Mesendoderm (in vitro differentiated cells): Measurements from ENCODE around the gene CDC42EP3.

Source experiments
- DNase-seq: peaks from one replicate; pipeline ENCODE4 v3.0.0; 2013
- H2AK5ac ChIP-seq: 2 replicates; pipeline ENCODE4 v1.6.1; 2013; ENCODE audit warnings: low read length, inconsistent platforms
- H2BK120ac ChIP-seq: 2 replicates; pipeline ENCODE4 v1.6.1; 2013; ENCODE audit warnings: low read depth, mild to moderate bottlenecking, low read length, moderate library complexity, mixed read lengths
- H2BK15ac ChIP-seq: replicated peaks from 2 replicates; pipeline ENCODE4 v1.6.1; 2013; ENCODE audit warnings: low read depth, mild to moderate bottlenecking, moderate library complexity
- H2BK5ac ChIP-seq: 2 replicates; pipeline ENCODE4 v1.6.1; 2013; ENCODE audit warnings: low read length, inconsistent platforms
- H3K18ac ChIP-seq: 2 replicates; pipeline ENCODE4 v1.6.1; 2013; ENCODE audit warnings: mild to moderate bottlenecking, low read length, mixed read lengths
- H3K23ac ChIP-seq: one replicate; pipeline ENCODE4 v1.6.1; 2013; ENCODE audit warnings: low read length
- H3K27ac ChIP-seq: 2 replicates; pipeline ENCODE4 v1.5.1; 2013; ENCODE audit warnings: low read depth, mild to moderate bottlenecking, inconsistent platforms, low read length, moderate library complexity
- H3K27me3 ChIP-seq: 2 replicates; pipeline ENCODE4 v1.6.1; 2013; ENCODE audit warnings: low read length, control low read depth, mild to moderate bottlenecking, inconsistent platforms; ENCODE audit not compliant: insufficient read depth, poor library complexity
- H3K36me3 ChIP-seq: 2 replicates; pipeline ENCODE4 v1.6.1; 2013; ENCODE audit warnings: low read length, inconsistent platforms; ENCODE audit not compliant: control insufficient read depth, insufficient read depth
- H3K4ac ChIP-seq: one replicate; pipeline ENCODE4 v1.6.1; 2013; ENCODE audit warnings: low read depth, mild to moderate bottlenecking, low read length, moderate library complexity
- H3K4me1 ChIP-seq: 2 replicates; pipeline ENCODE4 v1.6.1; 2013; ENCODE audit warnings: low read depth, low read length, inconsistent platforms; ENCODE audit not compliant: control insufficient read depth
- H3K4me2 ChIP-seq: 2 replicates; pipeline ENCODE4 v1.6.1; 2013; ENCODE audit warnings: low read length
- H3K4me3 ChIP-seq: 2 replicates; pipeline ENCODE4 v1.5.1; 2013; ENCODE audit warnings: mild to moderate bottlenecking, low read length
- H3K56ac ChIP-seq: one replicate; pipeline ENCODE4 v1.6.1; 2013; ENCODE audit warnings: low read length
- H3K79me1 ChIP-seq: 2 replicates; pipeline ENCODE4 v1.6.1; 2013; ENCODE audit warnings: low read length, inconsistent platforms
- H3K79me2 ChIP-seq: 2 replicates; pipeline ENCODE4 v1.6.1; 2013; ENCODE audit warnings: mild to moderate bottlenecking, low read length; ENCODE audit not compliant: control insufficient read depth, insufficient read depth
- H3K9ac ChIP-seq: 2 replicates; pipeline ENCODE4 v1.6.1; 2013; ENCODE audit warnings: low read length, inconsistent platforms
- H4K5ac ChIP-seq: one replicate; pipeline ENCODE4 v1.6.1; 2013; ENCODE audit warnings: low read length
- H4K8ac ChIP-seq: one replicate; pipeline ENCODE4 v1.6.1; 2013; ENCODE audit warnings: low read depth, mild to moderate bottlenecking, control low read depth, low read length, moderate library complexity
- WGBS: extraction: QIAGEN DNeasy Blood & Tissue Kit; methylation state at CpG from one replicate; pipeline ENCODE4 v1.1.7; 2013; ENCODE audit warnings: low lambda C conversion rate, missing lambda C conversion rate; ENCODE audit not compliant: insufficient coverage; ENCODE audit errors: extremely low coverage; 5-methylcytosine and 5-hydroxymethylcytosine counted together

CDC42EP3 gene

GRCh38 chr2:37623406-37623805 lies 48.0 kb downstream of the CDC42EP3 start:
- H3K56ac ChIP-seq: no peak overlapping the region
- no peaks in the 10 kb centered on the region for H3K36me3 ChIP-seq
- no peak overlapping the region for H4K5ac ChIP-seq
- H2BK5ac ChIP-seq: no peak overlapping the region
- H3K4me3 ChIP-seq: no peak overlapping the region
- no peak overlapping the region for H3K23ac ChIP-seq
- no peak overlapping the region for H2BK120ac ChIP-seq
- no peak overlapping the region for H3K4ac ChIP-seq
- H3K27ac ChIP-seq: no peak overlapping the region
- no peak overlapping the region for H2BK15ac ChIP-seq
- H3K9ac ChIP-seq: no peak overlapping the region
- H3K79me2 ChIP-seq: no peaks in the 10 kb centered on the region
- DNase-seq: no peak
- H4K8ac ChIP-seq: no peak overlapping the region
- no peaks in the 10 kb centered on the region for H3K79me1 ChIP-seq
- no peak overlapping the region for H3K4me2 ChIP-seq
- no peak overlapping the region for H3K18ac ChIP-seq
- H2AK5ac ChIP-seq: no peak overlapping the region
- no peaks in the 10 kb centered on the region for H3K4me1 ChIP-seq
- no peaks in the 10 kb centered on the region for H3K27me3 ChIP-seq

- Histone ChIP-seq H3K4me1 (no peaks in the 10 kb centered on the region), H3K4me3 (no peak overlapping the region), H3K18ac (no peak overlapping the region), H2BK120ac (no peak overlapping the region), H3K79me2 (no peaks in the 10 kb centered on the region), H3K27ac (no peak overlapping the region), H3K23ac (no peak overlapping the region), H2BK5ac (no peak overlapping the region), H3K27me3 (no peaks in the 10 kb centered on the region), H4K8ac (no peak overlapping the region), H3K56ac (no peak overlapping the region), H3K4ac (no peak overlapping the region), H3K9ac (no peak overlapping the region), H2AK5ac (no peak overlapping the region), H2BK15ac (no peak overlapping the region), H4K5ac (no peak overlapping the region), H3K79me1 (no peaks in the 10 kb centered on the region), H3K4me2 (no peak overlapping the region), H3K36me3 (no peaks in the 10 kb centered on the region)
- no peak for DNase-seq
- WGBS: no CpG with 5 or more reads among the region's 4 CpGs
Observed at GRCh38 chr2:37622450-37623100, 48.9 kb downstream of the CDC42EP3 start.

GRCh38 chr2:37621199-37621598 lies 50.2 kb downstream of the CDC42EP3 start:
- Histone ChIP-seq H3K9ac (no peak overlapping the region), H3K79me1 (no peaks in the 10 kb centered on the region), H3K4me2 (no peak overlapping the region), H3K4me1 (no peaks in the 10 kb centered on the region), H2AK5ac (no peak overlapping the region), H3K18ac (no peak overlapping the region), H3K36me3 (no peaks in the 10 kb centered on the region), H2BK15ac (no peak overlapping the region), H3K27ac (no peak overlapping the region), H2BK120ac (no peak overlapping the region), H2BK5ac (no peak overlapping the region), H4K8ac (no peak overlapping the region), H4K5ac (no peak overlapping the region), H3K23ac (no peak overlapping the region), H3K4me3 (no peak overlapping the region), H3K56ac (no peak overlapping the region), H3K79me2 (no peaks in the 10 kb centered on the region), H3K4ac (no peak overlapping the region), H3K27me3 (no peaks in the 10 kb centered on the region)
- no CpG with 5 or more reads among the region's 1 CpG for WGBS
- DNase-seq: no peak

- no peak overlapping the region for H2BK5ac ChIP-seq
- H3K79me2 ChIP-seq: no peaks in the 10 kb centered on the region
- no peaks in the 10 kb centered on the region for H3K4me1 ChIP-seq
- H3K23ac ChIP-seq: no peak overlapping the region
- H4K5ac ChIP-seq: no peak overlapping the region
- no peaks in the 10 kb centered on the region for H3K79me1 ChIP-seq
- H2BK15ac ChIP-seq: no peak overlapping the region
- no peak for DNase-seq
- H3K56ac ChIP-seq: no peak overlapping the region
- no peak overlapping the region for H3K4ac ChIP-seq
- H2AK5ac ChIP-seq: no peak overlapping the region
- H2BK120ac ChIP-seq: no peak overlapping the region
- no peaks in the 10 kb centered on the region for H3K36me3 ChIP-seq
- H3K9ac ChIP-seq: no peak overlapping the region
- no peak overlapping the region for H3K4me3 ChIP-seq
- H3K27me3 ChIP-seq: no peaks in the 10 kb centered on the region
- H3K27ac ChIP-seq: no peak overlapping the region
- no peak overlapping the region for H4K8ac ChIP-seq
- no peak overlapping the region for H3K18ac ChIP-seq
- no peak overlapping the region for H3K4me2 ChIP-seq
Observed at GRCh38 chr2:37619959-37620300, 51.5 kb downstream of the CDC42EP3 start.

GRCh38 chr2:37619230-37619958 lies 52.0 kb downstream of the CDC42EP3 start:
- no peak overlapping the region for H2BK15ac ChIP-seq
- no peak overlapping the region for H3K4me2 ChIP-seq
- H4K5ac ChIP-seq: no peak overlapping the region
- H3K27me3 ChIP-seq: no peaks in the 10 kb centered on the region
- no peak overlapping the region for H2BK120ac ChIP-seq
- H3K79me1 ChIP-seq: no peaks in the 10 kb centered on the region
- H3K27ac ChIP-seq: no peak overlapping the region
- H3K4me1 ChIP-seq: no peaks in the 10 kb centered on the region
- no peak overlapping the region for H3K4ac ChIP-seq
- no peak overlapping the region for H3K4me3 ChIP-seq
- no peak overlapping the region for H3K18ac ChIP-seq
- H4K8ac ChIP-seq: no peak overlapping the region
- WGBS: no CpG with 5 or more reads among the region's 7 CpGs
- no peaks in the 10 kb centered on the region for H3K79me2 ChIP-seq
- no peak overlapping the region for H2BK5ac ChIP-seq
- no peak overlapping the region for H3K23ac ChIP-seq
- no peak overlapping the region for H3K56ac ChIP-seq
- DNase-seq: no peak
- no peak overlapping the region for H3K9ac ChIP-seq
- H3K36me3 ChIP-seq: no peaks in the 10 kb centered on the region
- H2AK5ac ChIP-seq: no peak overlapping the region

GRCh38 chr2:37618326-37618725 lies 53.1 kb downstream of the CDC42EP3 start:
- Histone ChIP-seq H3K4me1 (no peaks in the 10 kb centered on the region), H3K79me2 (no peaks in the 10 kb centered on the region), H3K27me3 (no peaks in the 10 kb centered on the region), H3K79me1 (no peaks in the 10 kb centered on the region), H2AK5ac (no peak overlapping the region), H3K9ac (no peak overlapping the region), H3K4me3 (no peak overlapping the region), H3K23ac (no peak overlapping the region), H3K4ac (no peak overlapping the region), H4K8ac (no peak overlapping the region), H3K18ac (no peak overlapping the region), H2BK5ac (no peak overlapping the region), H4K5ac (no peak overlapping the region), H3K4me2 (no peak overlapping the region), H2BK15ac (no peak overlapping the region), H3K27ac (no peak overlapping the region), H2BK120ac (no peak overlapping the region), H3K56ac (no peak overlapping the region), H3K36me3 (no peaks in the 10 kb centered on the region)
- no CpG with 5 or more reads among the region's 3 CpGs for WGBS
- DNase-seq: no peak
